Vagina (tissue), 2 donors: Measurements from ENCODE around the gene SREK1. TPM values are rescaled to one million over a fixed set of nuclear protein-coding genes. Genes with fewer than 3 reads are reported as not detected.

Source experiments
- DNase-seq, 2 donors: peaks; one replicate each; pipeline ENCODE4 v3.0.0-alpha.2; 2017; ENCODE audit errors: extremely low spot score in 2 of 2
- H3K27ac ChIP-seq: fragments of 200-600 bp; sonication (generic); one replicate; pipeline ENCODE4 v1.5.1; 2019
- H3K27me3 ChIP-seq: fragments of 200-600 bp; sonication (generic); one replicate; pipeline ENCODE4 v1.5.1; 2019
- H3K36me3 ChIP-seq, 2 donors: fragments of 200-600 bp; sonication (generic); one replicate each; pipeline ENCODE4 v1.5.1; 2017 to 2019
- H3K4me1 ChIP-seq: fragments of 200-600 bp; sonication (generic); one replicate; pipeline ENCODE4 v1.5.1; 2019
- H3K4me3 ChIP-seq, 2 donors: fragments of 200-600 bp; sonication (generic); 1 replicate in 1 of 2; 2 replicates in 1 of 2; pipeline ENCODE4 v1.5.1; 2016 to 2019
- H3K9me3 ChIP-seq: fragments of 200-600 bp; sonication (generic); one replicate; pipeline ENCODE4 v1.5.1; 2019
- POLR2A ChIP-seq, 2 donors: fragments of 450-650 bp; IDR thresholded peaks; one replicate each; pipeline ENCODE4 v1.6.1; 2017; ENCODE audit warnings: antibody characterized with exemption in 2 of 2, mild to moderate bottlenecking in 2 of 2, moderate library complexity in 2 of 2
- POLR2AphosphoS5 ChIP-seq, 2 donors: sonication (generic); formaldehyde crosslinking; IDR thresholded peaks; one replicate each; pipeline ENCODE4 v1.9.0; 2017; ENCODE audit warnings: antibody characterized with exemption in 2 of 2, mild to moderate bottlenecking in 2 of 2, low read depth in 1 of 2; ENCODE audit not compliant: insufficient read depth in 1 of 2
- intact Hi-C: fragments of 100-400 bp; cut with DNase I; formaldehyde crosslinking; loops from one replicate; pipeline ENCODE4 v1.15.1; 2023
- total RNA-seq: library from RNA; depleted of rRNA; stranded (reverse); fragments of >200 nt; gene quantifications from one replicate; pipeline ENCODE4 v1.2.3, GENCODE V29; 2016
- TF ChIP-seq, protein P1 (sequence below), 3 experiments: fragments of 450-650 bp in 2 of 3; fragments of 200-600 bp in 1 of 3; sonication (generic) in 1 of 3; IDR thresholded peaks; one replicate each; pipeline ENCODE4 v1.5.1; 2017 to 2019; ENCODE audit warnings: antibody characterized with exemption in 3 of 3, mild to moderate bottlenecking in 2 of 3, moderate library complexity in 2 of 3

The SREK1 gene
- total RNA-seq, 1 donor from 2014 or later, result 101 TPM

DNA sequence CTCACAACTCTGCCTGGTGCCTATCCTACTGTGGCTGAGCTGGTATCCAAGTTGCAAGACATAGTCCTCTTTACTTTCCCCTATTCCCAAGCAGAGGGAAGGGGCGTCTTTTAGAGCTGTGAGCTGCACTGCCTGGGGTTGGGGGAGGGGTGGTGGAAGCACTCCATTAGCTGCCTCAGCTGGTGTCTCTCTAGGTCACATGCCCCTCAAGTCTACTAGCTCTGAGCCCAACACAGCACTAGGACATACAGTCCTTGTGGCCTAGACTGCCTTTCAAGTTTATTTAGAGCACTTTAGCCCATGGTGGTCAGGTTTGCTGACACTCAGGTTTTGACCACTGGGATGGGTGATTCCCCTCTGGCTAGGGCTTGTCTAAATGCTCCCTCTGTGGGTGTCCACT is 54.7 kb downstream of the SREK1 start:
- no peaks in the 10 kb centered on the region for H3K9me3 ChIP-seq
- intact Hi-C loops, result no loop called here

DNA sequence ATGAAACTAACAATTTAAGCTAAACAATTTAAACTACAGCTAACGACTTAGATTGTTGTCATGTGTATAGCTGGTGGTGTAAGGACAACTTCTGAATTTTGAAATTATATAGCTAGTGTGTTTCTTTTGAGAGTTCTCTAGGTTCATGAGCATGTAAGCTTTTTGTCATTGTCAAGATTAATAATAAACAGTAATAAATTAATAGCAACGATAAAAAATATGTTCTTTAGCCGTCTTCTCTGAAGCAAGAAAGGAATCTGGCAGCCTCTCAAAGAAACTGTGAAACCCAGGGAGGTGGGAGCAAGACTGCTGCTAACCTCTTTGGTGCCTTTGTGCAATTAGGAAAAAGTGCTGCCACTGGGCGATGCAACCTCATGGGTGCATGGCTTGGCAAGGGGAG is 59.4 kb downstream of the SREK1 start:
- no peaks in the 10 kb centered on the region for H3K4me1 ChIP-seq
- no peaks in the 10 kb centered on the region for H3K36me3 ChIP-seq
- H3K27me3 ChIP-seq, result no peaks in the 10 kb centered on the region
- no peak for TF ChIP-seq POLR2A (IDR thresholded peaks at IDR 0.05)
- TF ChIP-seq POLR2AphosphoS5 (IDR thresholded peaks at IDR 0.05; ENCODE audit: insufficient read depth in 1 of 2, low read depth in 1 of 2), result no peak
- TF ChIP-seq, protein P1, sequence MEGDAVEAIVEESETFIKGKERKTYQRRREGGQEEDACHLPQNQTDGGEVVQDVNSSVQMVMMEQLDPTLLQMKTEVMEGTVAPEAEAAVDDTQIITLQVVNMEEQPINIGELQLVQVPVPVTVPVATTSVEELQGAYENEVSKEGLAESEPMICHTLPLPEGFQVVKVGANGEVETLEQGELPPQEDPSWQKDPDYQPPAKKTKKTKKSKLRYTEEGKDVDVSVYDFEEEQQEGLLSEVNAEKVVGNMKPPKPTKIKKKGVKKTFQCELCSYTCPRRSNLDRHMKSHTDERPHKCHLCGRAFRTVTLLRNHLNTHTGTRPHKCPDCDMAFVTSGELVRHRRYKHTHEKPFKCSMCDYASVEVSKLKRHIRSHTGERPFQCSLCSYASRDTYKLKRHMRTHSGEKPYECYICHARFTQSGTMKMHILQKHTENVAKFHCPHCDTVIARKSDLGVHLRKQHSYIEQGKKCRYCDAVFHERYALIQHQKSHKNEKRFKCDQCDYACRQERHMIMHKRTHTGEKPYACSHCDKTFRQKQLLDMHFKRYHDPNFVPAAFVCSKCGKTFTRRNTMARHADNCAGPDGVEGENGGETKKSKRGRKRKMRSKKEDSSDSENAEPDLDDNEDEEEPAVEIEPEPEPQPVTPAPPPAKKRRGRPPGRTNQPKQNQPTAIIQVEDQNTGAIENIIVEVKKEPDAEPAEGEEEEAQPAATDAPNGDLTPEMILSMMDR (IDR thresholded peaks at IDR 0.05), result no peak
- DNase-seq, result no peak
- H3K9me3 ChIP-seq, result no peaks in the 10 kb centered on the region
- intact Hi-C loops, result no loop called here
- H3K4me3 ChIP-seq, result no peak overlapping the region
- no peak overlapping the region for H3K27ac ChIP-seq

More for the DNA sequence above, 54.7 kb downstream of the SREK1 start:
- no peaks in the 10 kb centered on the region for H3K27me3 ChIP-seq
- H3K4me1 ChIP-seq, result no peaks in the 10 kb centered on the region
- no peak overlapping the region for H3K27ac ChIP-seq
- TF ChIP-seq, protein P1 (IDR thresholded peaks at IDR 0.05), result no peak
- TF ChIP-seq POLR2AphosphoS5 (IDR thresholded peaks at IDR 0.05; ENCODE audit: insufficient read depth in 1 of 2, low read depth in 1 of 2) (no peak), POLR2A (IDR thresholded peaks at IDR 0.05) (no peak)
- H3K4me3 ChIP-seq, result no peak overlapping the region
- DNase-seq, result no peak
- H3K36me3 ChIP-seq, result no peaks in the 10 kb centered on the region

DNA sequence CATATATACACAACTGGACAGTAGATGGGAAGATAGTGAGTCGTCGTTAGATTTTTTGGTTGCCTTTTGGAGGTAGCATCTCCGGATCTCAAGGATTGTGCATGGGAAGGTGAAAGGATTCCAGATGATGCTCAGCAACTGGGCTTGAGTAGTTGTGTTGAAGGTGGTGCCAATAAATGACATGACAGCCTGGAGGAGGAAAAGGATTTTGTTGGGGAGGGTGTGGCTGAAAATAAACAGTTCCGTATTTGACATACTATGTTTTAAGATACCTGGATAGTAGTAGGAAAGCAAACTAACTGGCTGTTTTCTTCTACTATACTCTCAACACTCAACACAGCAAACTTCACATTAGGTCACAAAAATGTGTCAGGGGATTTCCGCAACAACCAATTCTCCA is 62.4 kb downstream of the SREK1 start:
- no peaks in the 10 kb centered on the region for H3K27me3 ChIP-seq
- no peak overlapping the region for H3K27ac ChIP-seq
- H3K4me1 ChIP-seq, result no peaks in the 10 kb centered on the region
- no peaks in the 10 kb centered on the region for H3K36me3 ChIP-seq
- intact Hi-C loops, result no loop called here
- no peak for DNase-seq
- H3K4me3 ChIP-seq, result no peak overlapping the region
- no peaks in the 10 kb centered on the region for H3K9me3 ChIP-seq
- TF ChIP-seq, protein P1 (IDR thresholded peaks at IDR 0.05), result no peak
- TF ChIP-seq POLR2A (IDR thresholded peaks at IDR 0.05) (no peak), POLR2AphosphoS5 (IDR thresholded peaks at IDR 0.05; ENCODE audit: insufficient read depth in 1 of 2, low read depth in 1 of 2) (no peak)

DNA sequence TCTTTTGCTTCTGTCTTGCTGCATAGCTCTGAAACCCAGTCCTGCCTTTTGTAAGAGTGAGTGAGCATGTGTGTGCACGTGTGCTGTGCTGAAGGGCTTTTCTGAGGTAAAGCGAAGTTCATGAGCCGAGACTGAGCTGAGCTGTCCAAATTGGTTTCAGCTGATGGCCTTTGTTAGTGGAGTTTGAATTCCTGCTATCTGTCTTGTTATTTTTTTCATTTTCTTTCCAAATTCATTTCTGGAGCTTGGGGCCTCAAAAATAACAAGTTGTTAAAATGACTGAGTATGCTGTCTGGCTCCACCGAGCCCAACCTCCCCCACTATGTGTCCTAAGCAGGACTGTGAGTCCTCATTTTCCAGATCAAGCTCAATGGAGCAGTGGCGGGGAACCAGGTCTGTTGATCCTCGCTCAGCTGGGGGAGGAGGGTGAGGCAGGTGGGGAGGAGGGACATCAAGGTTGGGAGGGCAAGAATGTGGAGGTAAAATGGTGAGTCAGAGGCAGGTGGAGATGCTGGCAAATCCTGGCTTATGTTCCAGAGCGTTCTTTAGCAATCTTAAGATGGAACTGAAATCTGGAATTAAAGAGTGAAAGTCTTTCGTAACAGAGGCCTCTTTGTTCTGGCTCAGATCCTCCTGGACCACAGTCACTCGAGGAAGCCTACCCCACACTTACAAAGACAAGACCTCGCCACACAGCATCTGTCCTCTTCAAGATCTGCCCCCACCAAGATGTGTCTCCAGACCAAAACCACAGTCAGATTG is 63.9 kb downstream of the SREK1 start:
- no peak overlapping the region for H3K4me3 ChIP-seq
- TF ChIP-seq POLR2AphosphoS5 (IDR thresholded peaks at IDR 0.05; ENCODE audit: insufficient read depth in 1 of 2, low read depth in 1 of 2) (no peak), POLR2A (IDR thresholded peaks at IDR 0.05) (no peak)
- TF ChIP-seq, protein P1 (IDR thresholded peaks at IDR 0.05), result no peak
- H3K9me3 ChIP-seq, result no peaks in the 10 kb centered on the region
- H3K27me3 ChIP-seq, result no peaks in the 10 kb centered on the region
- intact Hi-C loops, result no loop called here
- no peak for DNase-seq
- no peaks in the 10 kb centered on the region for H3K4me1 ChIP-seq
- no peak overlapping the region for H3K27ac ChIP-seq
- H3K36me3 ChIP-seq, result no peaks in the 10 kb centered on the region

DNA sequence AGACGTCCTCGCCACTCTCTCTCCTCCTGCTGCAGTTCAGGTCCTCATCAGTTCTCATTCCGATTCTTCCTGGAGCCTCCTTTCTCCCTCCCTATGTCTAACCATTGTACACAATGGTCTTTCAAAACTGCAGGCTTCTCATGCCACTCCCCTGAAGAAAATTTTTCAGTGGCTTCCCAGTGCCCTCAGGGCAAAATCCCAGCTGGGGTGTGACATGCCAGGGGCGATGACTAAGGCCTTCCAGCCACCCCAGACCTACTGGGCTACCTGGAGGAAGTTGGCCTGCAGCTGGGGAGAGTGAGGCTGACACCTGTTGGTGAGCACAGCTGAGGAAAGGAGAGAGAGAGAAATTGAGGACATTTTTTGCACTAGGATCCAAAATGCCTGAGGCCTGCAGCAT is 65.2 kb downstream of the SREK1 start:
- Histone ChIP-seq H3K4me1 (no peaks in the 10 kb centered on the region), H3K4me3 (no peak overlapping the region), H3K36me3 (no peaks in the 10 kb centered on the region), H3K27ac (no peak overlapping the region), H3K27me3 (no peaks in the 10 kb centered on the region), H3K9me3 (no peaks in the 10 kb centered on the region)
- DNase-seq, result no peak
- TF ChIP-seq POLR2AphosphoS5 (IDR thresholded peaks at IDR 0.05; ENCODE audit: insufficient read depth in 1 of 2, low read depth in 1 of 2) (no peak), POLR2A (IDR thresholded peaks at IDR 0.05) (no peak)
- TF ChIP-seq, protein P1 (IDR thresholded peaks at IDR 0.05), result no peak
- intact Hi-C loops, result no loop called here
